Stimulated activated CD4-positive, alpha-beta T cell treated with anti-CD3 and anti-CD28 coated beads, Interleukin-4, amount 100 ng/mL, for 1 hour (primary cell): ENCODE data around the gene PPARGC1A.

Source experiments
- DNase-seq: peaks from one replicate; pipeline ENCODE4 v3.0.0-alpha.2; 2020

The PPARGC1A gene

DNA sequence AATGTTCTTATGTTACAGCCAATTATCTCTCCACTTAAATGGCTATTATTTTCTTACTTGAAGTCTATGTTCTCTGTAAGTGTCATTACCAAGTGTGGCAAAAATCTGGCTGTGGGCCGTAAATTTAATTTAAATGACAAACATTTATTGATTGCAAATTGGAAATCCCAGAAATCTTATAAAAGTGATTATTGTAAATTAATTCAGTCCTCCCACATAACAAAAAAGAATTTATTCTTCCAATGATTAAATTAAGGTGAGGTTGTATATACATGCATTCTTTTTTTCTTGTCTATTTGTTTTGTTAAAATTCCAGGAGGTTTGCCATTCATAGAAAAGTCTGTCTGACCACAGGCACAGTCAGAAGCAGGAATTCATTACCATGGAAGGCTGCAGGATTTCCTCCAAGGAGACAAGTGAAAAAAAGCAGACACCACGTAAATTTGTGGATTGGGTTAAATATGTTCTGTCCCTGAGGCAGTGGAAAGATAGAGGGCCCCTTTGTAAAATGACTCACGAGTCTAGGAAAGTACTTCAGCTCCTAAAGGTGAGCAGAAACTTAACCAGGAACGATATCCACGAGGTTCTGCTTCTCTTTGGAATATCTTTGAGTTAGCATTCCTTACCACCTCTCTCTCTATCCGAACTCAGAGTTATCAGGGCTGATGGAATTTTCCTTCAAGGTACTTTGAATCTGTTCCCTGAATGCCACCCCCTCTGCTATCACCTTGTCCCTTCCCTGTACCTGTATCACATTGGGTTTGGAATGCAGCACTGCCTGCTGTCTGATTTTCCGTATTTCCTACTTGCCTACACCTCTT is 10.7 kb downstream of the PPARGC1A start:
- DNase-seq: no peak

DNA sequence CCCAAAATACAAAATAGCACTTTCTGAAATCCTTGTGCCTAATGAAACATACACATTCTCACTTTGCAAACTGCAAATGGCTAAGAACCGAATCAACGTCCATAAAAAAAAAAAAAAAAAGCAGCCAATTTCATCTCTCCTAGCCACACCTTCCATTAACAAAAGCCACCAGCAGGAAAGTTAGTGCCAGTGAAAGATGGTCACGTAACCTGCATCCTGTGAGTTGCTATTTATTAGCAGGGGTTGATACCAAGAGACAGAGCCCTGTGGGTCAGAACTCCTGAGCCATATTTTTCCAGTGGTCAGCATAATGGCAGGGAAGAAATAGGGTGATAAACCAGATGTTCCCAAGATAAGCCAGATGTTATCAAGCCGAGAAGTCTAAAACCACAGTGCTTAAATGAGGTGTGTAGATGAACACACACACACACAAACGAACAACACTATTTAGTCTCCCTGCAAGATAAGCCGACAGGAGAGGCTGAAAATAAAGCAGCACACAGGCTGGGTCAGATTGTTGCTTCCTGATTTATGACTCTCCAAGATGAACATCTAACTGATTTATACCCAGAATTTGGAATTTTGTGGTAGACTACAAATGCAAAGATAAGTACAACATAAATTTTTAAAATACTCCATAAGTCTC is 11.5 kb downstream of the PPARGC1A start:
- DNase-seq: no peak

DNA sequence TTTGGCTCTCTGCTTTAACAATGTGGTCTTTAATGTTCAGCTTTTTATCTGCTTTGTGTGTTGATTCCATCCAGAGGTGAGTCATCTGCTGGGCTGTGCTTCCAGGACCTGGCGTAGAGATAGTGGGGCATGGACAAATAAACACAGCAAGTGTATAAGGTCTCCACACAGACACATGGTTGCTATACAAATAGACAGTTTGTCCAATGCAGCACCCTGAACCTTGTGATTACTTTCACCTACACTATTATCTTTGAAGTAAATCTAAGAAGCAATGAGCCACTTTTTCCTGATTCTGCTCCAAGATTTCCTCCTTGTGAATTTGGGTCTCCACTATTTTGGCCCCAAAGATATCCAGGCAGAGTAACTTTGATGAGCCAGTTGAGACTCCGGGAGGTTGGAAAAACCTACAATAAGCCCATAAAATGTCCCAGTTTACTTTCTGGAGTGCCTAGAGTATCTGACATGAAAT is 12.1 kb downstream of the PPARGC1A start:
- DNase-seq: no peak

DNA sequence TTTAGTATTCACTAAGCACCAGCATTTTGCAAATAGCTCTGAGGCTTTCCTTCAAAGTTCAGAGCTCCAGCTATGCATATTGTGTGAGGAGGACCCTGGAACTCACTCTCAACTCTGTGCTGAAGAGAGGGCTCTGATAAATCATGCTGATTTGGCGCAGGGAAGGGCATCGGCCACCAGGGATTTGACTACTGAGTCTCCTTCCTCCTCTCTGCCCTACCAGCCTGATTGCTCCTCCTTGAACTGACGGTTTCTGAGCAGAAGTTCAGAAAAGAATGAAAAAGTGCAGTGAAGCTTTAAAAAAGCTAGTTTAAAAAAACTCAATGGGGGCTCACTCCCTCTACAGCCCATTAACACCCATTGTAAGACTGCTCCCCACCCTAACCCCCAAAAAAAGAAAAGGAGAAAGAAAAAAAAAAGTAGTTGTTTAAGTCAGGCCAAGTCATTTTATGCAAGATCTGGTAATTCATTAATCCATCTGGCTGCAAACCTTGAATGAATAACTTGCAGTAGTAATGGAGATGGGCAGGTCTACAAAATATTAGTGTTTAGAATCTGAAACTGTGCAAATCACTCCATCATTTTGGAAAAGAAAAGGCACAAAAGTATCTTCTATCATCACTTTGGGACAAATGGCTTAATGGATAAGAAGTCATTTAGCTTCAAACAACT is 13.3 kb downstream of the PPARGC1A start:
- DNase-seq: no peak

DNA sequence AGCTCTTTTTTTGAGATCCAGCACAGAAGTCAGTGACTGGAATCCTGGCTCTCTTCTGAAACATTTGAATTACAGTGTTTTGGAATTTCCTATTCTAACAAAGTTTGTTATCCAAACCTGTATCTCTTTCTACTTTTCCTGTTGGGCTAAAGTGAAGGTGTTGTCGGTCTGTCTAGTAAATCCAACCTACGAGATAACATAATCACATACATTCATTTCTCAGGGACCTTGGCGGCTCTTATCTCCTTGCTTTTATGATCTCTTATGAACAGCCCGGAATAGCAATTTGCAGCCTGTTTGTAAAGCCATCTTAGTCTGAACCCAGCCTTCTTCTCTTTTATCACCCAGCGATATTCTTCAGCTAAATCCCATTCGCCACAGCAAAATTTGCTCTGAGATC is 14.5 kb downstream of the PPARGC1A start:
- no peak for DNase-seq

DNA sequence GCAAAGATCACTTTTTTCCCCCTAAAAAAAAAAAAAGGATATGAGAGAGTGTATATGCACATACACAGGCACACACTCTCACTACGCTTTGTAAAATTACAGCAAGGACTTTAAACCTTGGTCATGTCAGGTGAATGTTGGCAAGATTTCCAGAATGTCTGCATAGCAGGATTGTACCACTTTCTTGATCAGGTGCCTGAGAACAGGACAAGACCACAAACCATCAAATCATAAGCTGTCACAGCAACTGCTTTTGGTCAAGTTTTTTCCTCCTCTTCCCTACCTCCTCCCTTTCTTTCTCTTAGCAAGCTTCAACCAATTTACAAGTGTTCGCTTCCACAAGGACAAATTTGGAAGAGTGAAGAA is 15.3 kb downstream of the PPARGC1A start:
- DNase-seq: no peak

DNA sequence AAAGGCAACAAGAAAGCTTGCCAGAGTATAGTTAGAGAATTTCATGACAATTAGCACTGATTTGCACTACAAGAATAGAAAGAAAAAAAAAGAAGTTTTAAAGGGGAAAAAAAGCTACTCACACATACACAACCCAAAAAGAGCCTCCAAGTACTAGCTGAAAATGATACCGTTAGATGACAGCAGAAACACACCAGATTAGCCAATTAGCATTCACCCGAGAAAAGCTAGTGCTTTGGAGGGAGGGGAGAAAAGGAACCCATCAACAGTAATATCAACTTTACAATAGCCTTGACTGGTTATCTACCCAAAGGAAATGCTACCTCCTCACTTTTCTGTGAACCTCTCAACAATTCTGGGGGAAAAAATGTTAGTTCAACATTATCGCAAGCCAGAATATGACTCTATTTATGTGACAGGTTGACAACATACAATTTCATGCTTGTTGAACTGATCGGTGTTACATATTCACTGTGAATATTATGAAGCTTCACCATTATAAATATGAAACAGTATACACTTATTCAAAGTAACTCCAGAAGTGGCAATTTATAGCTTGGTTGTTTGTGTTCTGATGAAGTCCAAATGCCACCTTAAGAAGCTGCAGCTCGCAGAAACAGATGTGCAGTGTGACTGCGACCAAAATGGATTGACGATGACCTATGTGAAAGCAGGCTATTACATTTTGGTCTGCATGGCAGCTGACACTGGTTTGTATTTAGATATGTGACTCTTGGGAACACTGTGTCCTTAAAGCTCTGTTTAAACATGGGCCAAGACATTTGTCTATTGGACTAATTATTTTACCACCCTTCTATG is 15.9 kb downstream of the PPARGC1A start:
- no peak for DNase-seq

DNA sequence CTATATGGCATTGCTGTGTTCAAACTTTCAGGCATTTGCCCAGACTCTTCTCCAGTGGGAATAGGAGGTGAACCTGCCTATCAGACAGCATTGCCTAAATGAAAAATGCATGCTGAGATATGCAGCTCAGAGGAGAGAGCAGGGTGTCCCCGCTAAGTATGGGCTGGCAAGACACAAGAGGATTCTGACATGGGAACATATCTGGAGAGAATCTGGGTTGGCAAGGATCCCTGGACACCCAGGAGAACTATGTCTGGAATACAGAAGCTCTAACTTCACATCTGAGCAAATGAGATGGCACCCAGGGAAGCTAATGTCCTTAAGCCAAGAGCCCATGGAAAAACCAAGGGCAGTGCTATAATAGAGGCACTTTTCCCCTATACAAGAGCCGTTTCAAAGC is 18.4 kb downstream of the PPARGC1A start:
- DNase-seq: no peak

DNA sequence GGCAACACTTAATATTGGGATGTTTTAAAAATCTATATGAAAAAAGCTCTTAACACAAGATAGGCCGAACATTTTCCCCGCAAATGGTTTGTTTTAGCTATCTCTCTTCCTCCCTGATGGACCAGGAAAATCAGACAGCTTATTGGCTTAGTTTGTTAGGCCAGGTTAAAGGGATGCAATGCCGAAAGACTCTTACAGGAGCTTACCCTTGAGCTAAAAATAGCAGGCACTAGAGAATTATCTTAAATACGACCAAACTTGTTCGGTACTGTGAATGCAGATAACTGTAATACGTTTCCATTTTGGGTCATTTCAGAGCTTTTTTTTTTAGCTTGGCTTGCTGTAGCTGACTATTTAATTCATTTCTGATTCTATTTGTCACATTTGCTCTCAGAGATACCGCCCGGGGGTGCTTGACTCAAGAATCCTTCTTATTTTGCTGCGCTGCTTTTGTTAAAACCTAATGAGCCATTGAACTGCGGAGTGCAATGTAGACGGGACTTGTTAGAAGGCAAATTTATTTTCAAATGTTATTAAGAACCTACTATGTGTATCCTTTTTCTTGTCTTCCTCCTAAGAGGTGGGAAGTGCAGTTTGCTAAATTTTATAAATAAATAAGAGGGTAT is 23.3 kb downstream of the PPARGC1A start:
- no peak for DNase-seq

DNA sequence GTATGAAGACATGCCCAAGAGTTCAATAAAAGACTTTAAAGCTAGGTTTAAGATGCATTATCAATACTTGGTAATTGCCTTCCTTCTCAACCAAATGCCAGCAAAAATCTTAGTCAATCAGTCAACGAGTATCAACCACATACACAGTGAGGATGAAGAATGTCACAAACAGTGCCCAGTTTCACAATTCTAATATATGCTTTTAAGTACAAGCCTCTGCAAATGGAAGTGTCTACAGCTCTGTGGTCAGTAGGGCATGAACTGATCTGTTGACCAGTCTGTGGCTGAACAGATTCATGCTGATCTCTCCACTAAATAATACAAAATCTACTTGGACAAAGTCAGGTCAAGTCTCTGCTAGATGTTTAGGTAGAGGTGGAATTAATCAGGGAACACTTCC is 27.9 kb downstream of the PPARGC1A start:
- DNase-seq: no peak

DNA sequence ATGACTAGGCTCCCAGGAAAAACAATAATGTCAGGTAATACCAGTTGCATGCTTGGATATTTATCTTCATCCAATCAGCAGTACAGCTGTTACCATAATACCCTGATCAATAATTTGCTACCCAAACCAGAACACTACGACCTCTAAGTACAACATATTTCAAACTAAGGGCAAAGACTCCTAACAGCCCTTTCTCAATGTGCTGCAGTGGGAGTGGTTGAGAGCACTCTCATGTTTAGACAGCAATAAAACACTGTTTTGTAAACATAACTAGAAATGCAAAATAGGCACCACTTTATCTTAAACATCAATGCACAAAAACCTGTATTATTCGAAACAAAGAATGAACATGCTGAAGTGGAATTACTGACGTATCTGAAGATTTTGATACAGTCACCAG is 28.9 kb downstream of the PPARGC1A start:
- DNase-seq: no peak

DNA sequence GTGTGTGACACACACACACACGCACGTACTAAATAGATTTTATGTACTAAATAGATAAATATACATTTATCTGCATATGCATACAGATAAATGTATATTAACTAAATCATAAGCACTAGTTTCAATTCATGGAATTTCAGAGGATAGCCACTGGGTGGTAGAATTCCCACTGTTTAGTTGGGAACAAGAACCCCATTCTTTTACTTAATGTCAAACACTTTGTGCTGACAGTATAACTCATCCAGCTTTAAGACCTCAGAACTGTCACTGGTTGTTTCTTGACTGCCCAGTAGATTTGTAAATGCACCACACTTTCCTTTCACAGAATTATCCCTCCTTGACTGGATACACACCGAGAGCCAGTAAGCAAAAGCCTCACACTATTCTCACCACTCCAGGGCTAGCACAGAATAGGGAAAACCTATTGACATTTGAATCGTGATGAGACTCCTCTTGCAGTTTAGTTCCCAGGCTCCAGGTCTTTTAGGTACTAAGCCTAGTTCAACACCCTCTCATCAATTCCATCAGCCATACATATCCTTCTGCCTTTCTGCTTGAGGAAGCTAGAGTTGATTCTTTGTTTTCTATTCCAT is 32.4 kb downstream of the PPARGC1A start:
- no peak for DNase-seq

DNA sequence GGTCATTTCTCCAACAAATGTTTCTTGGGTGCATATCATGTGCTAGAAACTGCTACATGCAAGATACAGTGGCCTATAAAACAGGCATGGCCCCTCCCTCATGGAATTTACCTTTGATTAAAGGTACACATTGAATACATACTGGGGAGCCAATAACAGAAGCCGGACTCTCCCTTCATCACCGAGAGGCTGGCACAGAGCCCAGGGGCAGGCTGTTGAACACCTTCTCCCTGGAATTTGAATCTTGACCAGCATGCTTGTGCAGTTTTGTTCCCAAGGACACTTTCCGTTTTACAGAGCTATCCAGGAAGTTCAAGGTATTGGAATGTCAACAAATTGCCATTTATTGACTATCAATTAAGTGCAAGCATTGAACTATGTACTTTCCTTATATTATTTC is 33.2 kb downstream of the PPARGC1A start:
- DNase-seq: no peak

DNA sequence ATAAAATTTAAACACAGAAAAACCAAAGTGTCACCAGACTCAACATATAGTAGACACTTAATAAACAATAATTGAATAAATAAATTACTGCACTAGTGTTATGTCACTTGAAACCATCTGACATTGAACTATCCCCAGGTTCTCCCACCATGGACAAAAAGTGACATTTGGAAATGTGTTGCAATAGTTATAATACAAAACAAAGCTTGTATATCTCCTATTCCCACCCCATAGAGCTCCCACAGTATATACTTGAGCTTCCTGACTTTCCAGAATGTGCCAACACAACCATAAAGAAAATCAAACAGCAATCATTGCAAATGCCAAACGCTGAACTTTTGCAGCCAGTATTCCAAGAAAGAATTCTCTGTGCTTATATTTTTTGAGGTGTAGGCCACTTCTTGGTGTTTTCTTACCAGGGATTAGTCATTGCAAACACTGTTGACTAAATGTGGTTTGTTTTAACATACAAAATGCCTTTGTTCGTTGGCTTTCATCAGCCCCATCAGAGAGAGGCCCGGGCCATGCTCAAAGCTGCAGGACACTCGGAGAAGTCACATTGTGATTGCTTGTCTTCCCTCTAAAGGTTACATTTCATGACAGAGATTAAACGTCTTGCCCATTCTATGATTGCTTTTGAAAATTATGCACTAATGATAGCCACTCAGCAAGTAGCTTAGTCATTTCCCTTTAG is 33.8 kb downstream of the PPARGC1A start:
- DNase-seq: no peak

DNA sequence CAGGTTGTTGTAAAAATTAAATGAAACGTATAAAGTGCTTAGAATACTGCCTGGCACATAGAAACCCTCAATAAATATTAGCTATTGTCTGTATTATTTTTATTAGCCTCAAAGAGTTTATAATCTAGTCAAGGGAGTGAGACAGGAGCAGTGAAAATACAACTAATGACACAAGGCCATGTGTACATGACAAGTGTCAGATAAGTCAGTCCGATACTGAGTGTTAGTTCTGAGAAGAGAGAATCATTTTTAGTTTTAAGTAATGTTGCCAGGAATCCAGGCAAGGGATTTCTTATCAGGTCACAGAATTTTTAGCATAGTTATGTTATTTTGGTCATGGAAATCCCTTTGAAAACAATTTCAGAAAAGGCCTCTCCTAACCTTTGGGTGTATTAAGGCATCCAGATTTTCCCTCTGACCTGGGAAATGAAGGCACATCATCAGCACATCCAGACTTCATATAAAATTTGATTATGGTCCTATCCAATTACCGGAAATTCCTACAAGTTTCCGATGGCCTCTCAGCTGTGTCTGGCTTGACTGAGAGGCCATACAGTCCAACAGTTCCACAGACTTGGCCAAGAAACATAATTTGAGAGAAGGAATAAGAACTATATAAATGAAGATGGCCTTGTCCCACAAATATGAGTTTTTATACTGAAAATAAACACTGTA is 35.7 kb downstream of the PPARGC1A start:
- DNase-seq: no peak

DNA sequence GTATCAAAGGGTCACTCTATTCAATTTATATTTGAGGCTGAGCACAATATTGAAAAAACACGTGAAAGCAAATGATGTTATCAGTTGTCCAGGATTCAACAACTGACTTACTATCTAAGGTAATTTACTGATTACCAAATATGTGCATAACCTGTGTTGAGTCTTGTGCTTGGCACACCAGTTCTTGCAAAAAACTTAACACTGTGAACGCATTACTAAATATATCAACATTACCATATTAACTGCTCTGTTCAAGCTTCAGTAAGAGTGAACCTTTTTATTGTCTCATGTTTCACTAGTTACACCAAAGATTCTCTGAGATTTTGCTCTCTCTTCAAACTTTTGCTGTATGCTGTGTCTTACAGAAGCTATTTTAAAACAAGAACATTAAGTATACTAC is 38.4 kb downstream of the PPARGC1A start:
- no peak for DNase-seq

DNA sequence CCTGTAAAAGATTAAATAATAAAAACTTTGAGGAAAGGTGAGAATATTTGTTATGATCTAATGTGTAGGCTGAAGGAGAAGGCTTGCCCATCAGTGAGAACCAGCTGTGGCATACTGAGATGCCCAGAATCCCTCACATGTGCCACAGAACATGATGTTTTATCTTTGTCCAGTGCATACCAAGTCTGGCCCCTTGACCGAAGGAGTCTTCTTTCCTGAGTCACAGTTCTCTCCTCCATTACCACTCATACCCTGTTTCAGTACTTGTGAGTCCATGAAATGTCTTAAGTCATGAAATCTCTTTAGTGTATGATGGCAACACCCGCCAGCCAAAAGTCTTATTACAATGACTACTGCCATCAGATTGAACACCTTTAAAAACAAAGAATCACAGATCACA is 42.7 kb downstream of the PPARGC1A start:
- no peak for DNase-seq

DNA sequence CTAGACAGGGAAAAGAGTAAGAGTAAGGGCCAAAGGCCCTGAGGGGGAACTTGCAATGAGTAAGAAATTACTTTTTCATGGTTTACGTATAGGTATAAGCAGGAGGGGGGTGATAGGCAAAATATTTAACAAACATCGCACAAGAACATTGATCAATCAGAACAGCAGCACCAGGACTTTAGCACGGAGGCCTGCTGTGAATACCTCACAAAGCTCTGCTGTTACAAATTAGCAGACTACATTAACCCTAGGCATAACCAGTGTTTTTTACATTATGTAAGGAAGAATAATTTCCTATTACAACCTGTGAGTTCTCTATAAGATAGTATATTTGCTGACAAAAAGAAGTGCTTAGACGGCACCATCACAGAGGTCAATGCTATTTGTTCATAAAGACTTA is 44.9 kb downstream of the PPARGC1A start:
- no peak for DNase-seq

DNA sequence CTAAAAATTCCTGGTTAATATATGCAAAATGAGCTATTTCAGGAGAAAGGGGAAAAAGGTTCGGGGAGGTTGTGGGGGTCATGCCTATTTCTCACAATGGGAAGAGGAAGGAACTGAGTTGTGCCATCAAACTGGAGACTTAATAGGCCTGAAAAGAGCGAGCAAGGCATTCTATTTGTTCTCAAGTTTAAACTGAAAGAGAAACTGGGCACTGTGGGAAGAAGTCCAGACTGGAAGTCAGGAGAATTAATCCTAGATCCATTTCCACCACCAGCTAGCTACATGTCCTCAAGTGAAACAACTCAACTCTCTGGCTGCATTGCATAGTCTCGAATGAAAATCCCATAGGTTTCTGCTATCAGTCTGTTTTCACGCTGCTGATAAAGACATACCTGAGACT is 50.6 kb downstream of the PPARGC1A start:
- DNase-seq: no peak

DNA sequence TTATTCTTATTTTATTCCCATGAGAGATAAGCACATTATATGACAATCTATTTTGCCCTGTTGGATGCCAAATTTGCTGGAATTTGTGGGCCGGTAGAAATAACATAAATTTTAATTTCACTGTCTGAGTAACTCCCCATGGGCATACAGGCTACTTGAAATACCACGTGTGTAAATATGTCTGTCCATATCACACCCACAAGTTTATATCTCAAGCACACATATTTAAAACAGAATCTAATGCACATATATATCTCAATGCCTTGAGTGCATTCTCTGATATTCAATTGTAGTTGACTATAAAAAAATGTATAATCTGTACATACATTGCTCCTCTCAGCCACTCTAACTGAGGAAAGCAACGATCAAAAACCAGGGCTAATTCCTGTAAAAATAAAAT is 51.2 kb downstream of the PPARGC1A start:
- DNase-seq: no peak

DNA sequence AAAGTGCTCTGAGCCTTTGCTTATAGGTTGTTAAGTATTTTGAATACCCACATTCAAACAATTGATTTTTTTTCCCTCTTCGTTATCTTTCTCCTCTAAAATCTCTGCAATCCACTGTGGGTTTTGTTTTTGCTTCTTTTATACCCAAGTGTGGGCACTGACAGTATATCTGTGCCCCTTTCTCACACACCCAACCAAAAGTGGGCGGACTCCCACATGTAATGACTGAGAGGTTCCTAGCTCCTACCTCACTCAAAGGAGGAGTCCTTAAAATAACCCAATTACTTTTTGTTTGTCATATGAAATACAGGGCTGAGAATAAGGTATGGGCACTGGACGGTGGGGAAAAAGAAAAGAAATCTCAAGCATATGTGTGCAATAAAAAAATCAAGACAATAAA is 51.7 kb downstream of the PPARGC1A start:
- DNase-seq: no peak
